ENCODE results near the gene PCARE. TPM values are rescaled to one million over a fixed set of nuclear protein-coding genes. Genes with fewer than 3 reads are reported as not detected.
A peak's percentile ranks its signal among the peaks of the same experiment; 100 is the strongest.

The PCARE gene
- total RNA-seq, 1 donor from 2014 or later, result not detected

- DNase-seq (ENCODE audit: low read depth, low spot score), result no peak
- H3K27me3 Mint-ChIP-seq (ENCODE audit: low read depth), result no peaks in the 10 kb centered on the region
- no peaks in the 10 kb centered on the region for H3K36me3 Mint-ChIP-seq (ENCODE audit: low read depth)
- TF ChIP-seq CTCF (conservative IDR thresholded peaks at IDR 0.05), result no peak
- H3K27ac Mint-ChIP-seq (ENCODE audit: unreplicated experiment), result no peak overlapping the region
- H3K4me1 Mint-ChIP-seq, result peaks cover 17% of the 10 kb centered on the region
- no peaks in the 10 kb centered on the region for H3K9me3 Mint-ChIP-seq
- no peak overlapping the region for H3K4me3 Mint-ChIP-seq
Measured at GRCh38 chr2:29068513-29068912, 5.8 kb downstream of the PCARE start.

GRCh38 chr2:29066997-29067605 is 7.2 kb downstream of the PCARE start:
- no peak for TF ChIP-seq CTCF (conservative IDR thresholded peaks at IDR 0.05)
- Mint-ChIP-seq H3K4me1 (peaks cover 21% of the 10 kb centered on the region), H3K36me3 (ENCODE audit: low read depth) (no peaks in the 10 kb centered on the region), H3K4me3 (no peak overlapping the region), H3K27me3 (ENCODE audit: low read depth) (no peaks in the 10 kb centered on the region), H3K27ac (ENCODE audit: unreplicated experiment) (no peak overlapping the region), H3K9me3 (no peaks in the 10 kb centered on the region)
- DNase-seq (ENCODE audit: low read depth, low spot score), result no peak

GRCh38 chr2:29066271-29066860 is 8.0 kb downstream of the PCARE start:
- Mint-ChIP-seq H3K27me3 (ENCODE audit: low read depth) (no peaks in the 10 kb centered on the region), H3K4me3 (no peak overlapping the region), H3K4me1 (peaks cover 24% of the 10 kb centered on the region), H3K36me3 (ENCODE audit: low read depth) (no peaks in the 10 kb centered on the region), H3K9me3 (no peaks in the 10 kb centered on the region), H3K27ac (ENCODE audit: unreplicated experiment) (no peak overlapping the region)
- no peak for TF ChIP-seq CTCF (conservative IDR thresholded peaks at IDR 0.05)
- DNase-seq (ENCODE audit: low read depth, low spot score), result no peak

GRCh38 chr2:29065068-29065811 is 9.1 kb downstream of the PCARE start:
- no peak for DNase-seq (ENCODE audit: low read depth, low spot score)
- Mint-ChIP-seq H3K4me3 (no peak overlapping the region), H3K27ac (ENCODE audit: unreplicated experiment) (peak overlapping the region; percentile 43), H3K4me1 (peaks cover 30% of the 10 kb centered on the region), H3K36me3 (ENCODE audit: low read depth) (no peaks in the 10 kb centered on the region), H3K9me3 (no peaks in the 10 kb centered on the region), H3K27me3 (ENCODE audit: low read depth) (no peaks in the 10 kb centered on the region)
- no peak for TF ChIP-seq CTCF (conservative IDR thresholded peaks at IDR 0.05)

- Mint-ChIP-seq H3K4me3 (no peak overlapping the region), H3K27ac (ENCODE audit: unreplicated experiment) (no peak overlapping the region), H3K36me3 (ENCODE audit: low read depth) (no peaks in the 10 kb centered on the region), H3K27me3 (ENCODE audit: low read depth) (no peaks in the 10 kb centered on the region), H3K9me3 (no peaks in the 10 kb centered on the region), H3K4me1 (peaks cover 35% of the 10 kb centered on the region)
- DNase-seq (ENCODE audit: low read depth, low spot score), result no peak
- no peak for TF ChIP-seq CTCF (conservative IDR thresholded peaks at IDR 0.05)
Measured at GRCh38 chr2:29064746-29065067, 9.6 kb downstream of the PCARE start.

All from neural crest cell (in vitro differentiated cells).